Stimulated activated CD4-positive, alpha-beta T cell treated with anti-CD3 and anti-CD28 coated beads, Interleukin-15, amount 100 ng/mL, for 48 hours (primary cell): ENCODE data around the gene EPN2.
"Not testable (repeated sequence)": the region's sequence is repeated elsewhere in the genome, so short reads cannot be mapped to it uniquely, and the experiment has no call there.

ENCODE experiments used
- DNase-seq, 2 donors: peaks; one replicate each; pipeline ENCODE4 v3.0.0-alpha.2; 2020; ENCODE audit warnings: low read depth in 2 of 2

EPN2 gene

DNA sequence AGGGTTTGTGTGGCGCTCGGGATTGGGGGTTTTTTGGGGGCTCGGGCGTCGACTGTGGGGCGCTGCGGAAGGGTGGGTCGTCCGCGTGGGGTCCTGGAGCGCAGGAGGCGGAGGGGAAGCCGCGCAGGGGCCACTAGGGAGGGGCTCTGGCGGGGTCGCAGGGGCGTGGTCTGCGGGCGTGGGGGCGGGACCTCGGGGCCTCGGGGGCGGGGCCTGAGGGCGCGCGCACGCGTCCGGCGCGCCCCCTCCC is at the start of gene EPN2:
Gene EPN2 (plus strand): TSS at position 228 of the 250 bp plus-strand sequence. CDS start 45,754 bp downstream, outside the sequence.
- DNase-seq = peak; percentile 10 to 35

DNA sequence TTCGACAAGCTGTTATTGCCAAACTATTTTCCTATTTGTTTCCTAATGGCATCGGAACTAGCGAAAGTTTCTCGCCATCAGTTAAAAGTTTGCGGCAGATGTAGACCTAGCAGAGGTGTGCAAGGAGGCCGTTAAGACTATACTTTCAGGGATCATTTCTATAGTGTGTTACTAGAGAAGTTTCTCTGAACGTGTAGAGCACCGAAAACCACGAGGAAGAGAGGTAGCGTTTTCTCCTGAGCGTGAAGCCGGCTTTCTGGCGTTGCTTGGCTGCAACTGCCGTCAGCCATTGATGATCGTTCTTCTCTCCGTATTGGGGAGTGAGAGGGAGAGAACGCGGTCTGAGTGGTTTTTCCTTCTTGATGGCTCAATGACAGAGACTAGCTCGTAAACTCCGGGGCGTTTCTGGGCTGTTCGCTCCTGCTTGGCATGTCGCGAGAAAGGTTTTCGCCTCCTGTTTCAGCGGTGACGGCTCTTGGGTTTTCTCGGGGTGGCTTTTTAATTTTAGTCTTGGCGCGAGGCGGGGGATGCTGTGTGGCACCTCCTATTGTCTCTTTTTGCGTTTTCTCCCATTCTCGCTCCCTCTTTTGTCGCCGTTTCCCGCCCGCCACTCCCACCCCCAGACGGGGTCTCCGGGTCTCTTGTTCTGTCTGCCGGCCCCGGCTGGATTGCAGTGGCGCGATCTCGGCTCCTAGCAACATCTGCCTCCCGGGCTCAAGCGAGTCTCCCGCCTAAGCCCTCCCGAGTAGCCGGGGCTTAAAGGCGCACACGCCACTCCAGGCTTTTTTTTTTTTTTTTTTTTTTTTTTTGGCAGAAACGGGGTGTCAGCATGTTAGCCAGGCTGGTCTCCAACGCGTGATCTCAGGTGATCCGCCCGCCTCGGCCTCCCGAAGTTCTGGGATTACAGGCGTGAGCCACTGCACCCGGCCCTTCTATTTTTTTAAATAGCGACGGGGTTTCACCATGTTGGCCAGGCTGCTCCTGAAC is 49.0 kb upstream of the EPN2 start:
- DNase-seq = not testable (repeated sequence)

DNA sequence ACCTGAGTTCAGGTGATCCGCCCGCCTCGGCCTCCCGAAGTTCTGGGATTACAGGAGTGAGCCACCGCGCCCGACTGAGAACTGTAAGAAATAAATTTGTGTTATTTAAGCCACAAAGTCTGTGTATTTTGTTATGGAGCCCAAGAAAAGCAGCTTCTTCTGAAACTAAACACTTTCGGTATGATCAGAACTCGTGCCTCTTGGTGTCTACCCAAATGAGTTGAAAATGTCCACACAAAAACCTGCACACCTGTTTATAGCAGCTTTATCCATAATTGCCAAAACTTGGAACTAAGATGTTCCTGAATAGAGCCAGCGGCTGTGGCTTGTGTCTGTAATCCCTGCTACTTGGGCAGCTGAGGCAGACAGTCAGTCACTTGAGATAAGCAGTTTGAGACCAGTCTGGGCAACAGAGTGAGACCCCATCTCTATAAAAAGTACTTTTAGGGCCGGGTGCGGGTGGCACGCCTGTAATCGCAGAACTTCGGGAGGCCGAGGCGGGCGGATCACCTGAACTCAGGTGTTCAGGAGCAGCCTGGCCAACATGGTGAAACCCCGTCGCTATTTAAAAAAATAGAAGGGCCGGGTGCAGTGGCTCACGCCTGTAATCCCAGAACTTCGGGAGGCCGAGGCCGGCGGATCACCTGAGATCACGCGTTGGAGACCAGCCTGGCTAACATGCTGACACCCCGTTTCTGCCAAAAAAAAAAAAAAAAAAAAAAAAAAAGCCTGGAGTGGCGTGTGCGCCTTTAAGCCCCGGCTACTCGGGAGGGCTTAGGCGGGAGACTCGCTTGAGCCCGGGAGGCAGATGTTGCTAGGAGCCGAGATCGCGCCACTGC is 48.1 kb upstream of the EPN2 start:
- DNase-seq = not testable (repeated sequence)

DNA sequence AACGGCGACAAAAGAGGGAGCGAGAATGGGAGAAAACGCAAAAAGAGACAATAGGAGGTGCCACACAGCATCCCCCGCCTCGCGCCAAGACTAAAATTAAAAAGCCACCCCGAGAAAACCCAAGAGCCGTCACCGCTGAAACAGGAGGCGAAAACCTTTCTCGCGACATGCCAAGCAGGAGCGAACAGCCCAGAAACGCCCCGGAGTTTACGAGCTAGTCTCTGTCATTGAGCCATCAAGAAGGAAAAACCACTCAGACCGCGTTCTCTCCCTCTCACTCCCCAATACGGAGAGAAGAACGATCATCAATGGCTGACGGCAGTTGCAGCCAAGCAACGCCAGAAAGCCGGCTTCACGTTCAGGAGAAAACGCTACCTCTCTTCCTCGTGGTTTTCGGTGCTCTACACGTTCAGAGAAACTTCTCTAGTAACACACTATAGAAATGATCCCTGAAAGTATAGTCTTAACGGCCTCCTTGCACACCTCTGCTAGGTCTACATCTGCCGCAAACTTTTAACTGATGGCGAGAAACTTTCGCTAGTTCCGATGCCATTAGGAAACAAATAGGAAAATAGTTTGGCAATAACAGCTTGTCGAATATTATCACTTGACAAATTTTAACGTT is 47.3 kb upstream of the EPN2 start:
- not testable (repeated sequence) for DNase-seq

DNA sequence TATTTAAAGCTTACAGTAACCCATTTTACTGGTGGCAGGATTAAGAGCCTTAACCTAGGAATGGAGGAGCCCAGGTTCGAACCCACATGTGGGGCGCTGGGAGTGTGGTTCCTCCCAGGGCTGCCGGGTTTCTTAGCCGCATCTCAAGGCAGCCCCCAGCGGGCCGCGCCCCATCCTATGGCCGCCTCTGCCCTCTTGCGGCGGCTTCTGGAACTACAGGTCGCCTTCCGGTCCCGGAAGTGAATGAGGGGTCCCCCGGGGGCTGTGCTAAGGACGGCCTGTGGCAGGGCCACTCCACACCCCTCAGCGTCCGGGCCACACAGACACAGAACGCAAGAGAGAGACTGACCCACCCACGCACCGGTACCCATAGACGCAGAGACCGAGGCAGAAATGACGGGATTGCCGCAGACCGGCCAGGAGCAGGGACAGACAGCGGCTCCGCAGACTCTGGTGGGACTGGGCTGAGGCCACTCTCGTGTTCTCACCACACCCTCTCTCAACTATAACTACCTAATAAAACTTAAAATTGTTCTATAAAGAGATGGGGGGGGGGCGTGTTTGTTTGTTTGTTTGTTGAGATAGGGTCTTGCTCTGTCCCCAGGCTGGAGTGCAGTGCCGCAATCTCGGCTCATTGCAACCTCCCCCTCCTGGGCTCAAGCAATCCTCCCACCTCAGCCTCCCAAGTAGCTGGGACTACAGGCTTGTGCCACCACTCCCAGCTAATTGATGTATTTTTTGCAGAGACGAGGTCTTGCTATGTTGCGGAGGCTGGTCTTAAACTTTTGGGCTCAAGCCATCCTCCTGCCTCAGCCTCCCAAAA is 40.6 kb upstream of the EPN2 start:
- DNase-seq = not testable (repeated sequence)

DNA sequence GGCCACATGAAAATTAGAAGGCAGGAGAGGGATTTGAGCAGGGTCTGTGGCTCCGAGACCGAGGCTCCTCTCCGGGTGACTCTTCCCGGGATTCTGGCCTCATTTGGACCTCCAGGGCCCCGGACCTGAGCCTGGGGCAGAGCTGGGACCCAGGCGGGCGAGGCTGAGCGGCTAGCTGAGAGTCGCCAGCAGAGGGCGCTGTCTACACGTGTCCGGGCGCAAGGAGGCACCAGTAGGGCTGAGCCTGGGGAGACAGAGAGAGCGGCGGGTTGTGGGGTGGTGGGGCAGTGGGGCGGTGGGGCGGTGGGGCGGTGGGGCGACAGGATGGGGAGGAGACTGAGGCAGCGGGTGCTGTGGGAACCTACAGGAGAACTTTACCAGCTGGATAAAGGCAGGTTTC is 34.7 kb upstream of the EPN2 start:
- DNase-seq = not testable (repeated sequence)

DNA sequence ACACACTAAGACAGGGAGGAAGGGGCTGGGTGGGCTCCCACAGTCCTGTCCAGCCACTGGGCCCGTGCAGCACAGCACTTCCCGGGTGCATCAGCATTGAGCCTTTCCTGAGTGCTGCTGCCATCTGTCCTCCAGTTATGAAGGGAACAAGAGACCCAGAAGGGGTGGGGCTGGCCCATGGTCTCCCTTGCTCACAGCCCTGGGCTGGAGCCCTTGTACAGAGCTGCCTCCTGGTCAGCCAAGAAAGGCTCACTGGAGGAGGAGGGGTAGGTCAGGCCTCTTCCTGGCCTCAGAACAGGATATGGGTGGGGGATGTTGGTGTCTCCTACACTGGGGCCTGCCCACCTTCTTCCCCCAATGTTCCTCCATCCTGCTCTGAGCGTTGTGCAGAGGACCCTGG is 33.7 kb upstream of the EPN2 start:
- not testable (repeated sequence) for DNase-seq

DNA sequence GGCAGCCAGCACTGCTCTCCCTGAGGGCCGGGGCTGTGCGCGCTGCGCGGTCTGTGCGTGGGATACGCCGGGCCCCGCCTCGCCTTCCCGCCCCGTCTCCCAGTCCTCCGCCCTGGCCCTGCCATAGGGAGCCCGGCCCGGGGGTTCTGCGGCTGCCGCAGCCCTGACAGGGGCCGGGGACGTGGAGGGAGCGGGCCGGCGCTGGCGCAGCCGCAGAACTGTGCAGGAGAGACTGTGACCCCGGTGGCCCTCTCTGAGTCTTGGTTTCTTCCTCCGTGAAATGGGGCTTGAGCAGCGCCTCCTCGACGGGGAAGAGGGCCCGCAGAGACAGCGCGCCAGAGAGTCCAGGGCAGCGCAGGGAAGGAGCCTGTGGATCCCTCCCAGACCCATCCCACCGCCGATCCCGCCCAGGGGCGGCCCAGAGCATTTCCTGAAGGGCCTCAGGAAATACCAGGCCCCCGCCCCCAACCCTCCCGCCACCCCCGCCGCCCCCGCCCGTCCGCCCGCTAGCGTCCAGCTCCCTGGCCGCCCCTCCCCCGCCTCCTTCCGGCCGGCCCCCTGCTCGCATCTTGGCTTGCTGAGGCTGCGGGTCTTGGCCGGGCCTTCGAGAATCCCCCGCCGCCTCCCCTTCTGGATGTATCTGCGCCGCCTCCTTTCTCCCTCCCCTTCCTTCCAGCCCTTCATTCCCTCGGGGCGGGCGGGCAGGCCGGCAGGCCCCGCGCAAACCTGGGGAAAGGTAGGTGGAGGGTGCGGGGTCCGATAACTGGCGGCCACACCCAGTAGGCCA is 21.9 kb upstream of the EPN2 start:
- not testable (repeated sequence) for DNase-seq

DNA sequence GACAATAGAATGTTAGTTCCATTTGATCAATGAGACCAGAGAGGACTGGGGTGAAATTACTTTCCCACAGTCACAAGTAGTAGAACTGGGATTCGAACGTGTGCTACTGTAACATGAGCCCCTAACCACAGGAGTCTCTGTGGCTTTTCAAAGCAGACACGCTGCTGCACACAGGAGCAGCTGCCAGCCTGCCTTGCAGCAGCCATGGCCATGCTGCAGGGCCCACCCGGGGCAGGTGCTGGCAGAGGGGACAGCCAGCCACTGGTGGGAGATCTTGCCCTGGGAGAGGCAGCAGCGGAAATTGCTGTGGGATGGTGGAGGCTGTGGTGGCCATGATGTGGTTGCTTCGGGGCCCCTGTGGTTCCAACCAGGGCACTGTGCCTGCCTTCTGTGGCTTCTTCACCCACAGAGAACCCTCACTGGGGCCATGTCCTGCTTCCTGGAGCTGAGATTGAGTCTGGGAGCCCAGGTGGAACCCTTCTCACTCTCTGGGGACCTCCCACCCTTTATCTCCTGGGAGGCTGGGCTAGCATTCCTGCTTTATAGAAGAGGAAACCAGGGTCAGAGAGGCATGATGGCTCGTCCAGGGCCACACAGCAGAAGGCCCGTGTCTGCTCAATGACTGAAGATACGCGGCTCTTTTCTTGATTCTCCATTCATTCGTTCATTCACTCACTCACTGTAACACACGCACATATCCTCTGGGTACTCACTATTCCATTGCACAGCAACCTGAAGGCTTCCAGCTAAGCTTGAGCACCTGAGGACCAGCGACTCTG is 20.8 kb upstream of the EPN2 start:
- DNase-seq = not testable (repeated sequence)

DNA sequence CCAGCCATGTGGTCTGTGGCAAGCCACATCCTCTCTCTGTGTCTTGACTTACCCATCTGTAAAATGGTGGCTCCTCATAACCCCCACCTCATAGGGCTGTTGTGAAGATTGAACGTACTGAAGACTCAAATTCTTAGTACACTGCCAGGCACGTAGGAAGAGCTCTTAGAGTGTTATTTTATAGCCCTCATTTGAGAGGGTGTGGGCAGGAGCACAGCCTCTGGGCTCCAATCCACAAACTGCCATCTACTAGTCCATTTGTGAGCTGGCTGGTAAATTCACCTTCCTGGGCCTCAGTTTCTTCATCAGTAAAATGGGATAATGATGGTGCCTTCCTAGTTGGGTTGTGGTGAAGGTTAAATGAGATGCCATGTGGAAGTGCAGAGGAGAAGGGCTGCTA is 18.3 kb upstream of the EPN2 start:
- DNase-seq = not testable (repeated sequence)

DNA sequence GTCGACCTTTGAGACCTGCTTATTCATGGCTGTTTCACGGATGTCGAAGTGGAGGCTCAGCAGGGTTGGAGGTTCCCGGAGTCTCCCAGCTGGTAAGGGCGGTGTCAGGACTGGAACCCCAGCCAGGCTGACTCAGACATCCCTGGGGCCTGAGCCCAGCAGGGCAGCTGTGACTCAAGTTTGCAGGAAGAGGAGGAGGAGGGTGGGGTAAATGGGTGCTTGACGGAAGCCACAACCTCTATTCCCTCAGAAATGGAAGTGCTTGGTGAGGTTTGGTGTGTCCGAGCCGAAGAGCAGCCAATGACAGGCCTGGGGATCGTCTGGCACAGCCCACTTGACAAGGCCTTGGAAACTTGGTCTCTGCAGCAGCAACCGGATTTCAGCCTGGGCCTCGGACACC is 17.8 kb upstream of the EPN2 start:
- not testable (repeated sequence) for DNase-seq

DNA sequence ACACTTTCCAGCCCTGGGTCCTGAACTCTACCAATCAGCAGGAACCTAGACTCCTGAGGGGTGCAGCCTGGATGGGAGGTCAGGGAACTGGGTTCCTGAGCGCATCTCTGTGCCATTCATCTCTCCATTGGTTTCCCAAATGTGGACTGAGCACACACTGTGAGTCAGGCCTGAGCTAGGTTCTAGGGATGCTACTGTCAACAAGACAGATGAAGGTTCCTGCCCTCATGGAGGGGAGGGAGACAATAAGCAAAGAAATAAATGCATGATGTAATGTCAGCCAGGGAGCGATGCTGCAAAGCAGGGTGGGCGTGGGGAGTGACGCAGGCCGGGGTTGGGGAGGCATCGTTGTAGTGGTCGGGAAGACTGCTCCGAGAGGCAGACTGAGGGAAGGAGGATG is 17.0 kb upstream of the EPN2 start:
- not testable (repeated sequence) for DNase-seq

DNA sequence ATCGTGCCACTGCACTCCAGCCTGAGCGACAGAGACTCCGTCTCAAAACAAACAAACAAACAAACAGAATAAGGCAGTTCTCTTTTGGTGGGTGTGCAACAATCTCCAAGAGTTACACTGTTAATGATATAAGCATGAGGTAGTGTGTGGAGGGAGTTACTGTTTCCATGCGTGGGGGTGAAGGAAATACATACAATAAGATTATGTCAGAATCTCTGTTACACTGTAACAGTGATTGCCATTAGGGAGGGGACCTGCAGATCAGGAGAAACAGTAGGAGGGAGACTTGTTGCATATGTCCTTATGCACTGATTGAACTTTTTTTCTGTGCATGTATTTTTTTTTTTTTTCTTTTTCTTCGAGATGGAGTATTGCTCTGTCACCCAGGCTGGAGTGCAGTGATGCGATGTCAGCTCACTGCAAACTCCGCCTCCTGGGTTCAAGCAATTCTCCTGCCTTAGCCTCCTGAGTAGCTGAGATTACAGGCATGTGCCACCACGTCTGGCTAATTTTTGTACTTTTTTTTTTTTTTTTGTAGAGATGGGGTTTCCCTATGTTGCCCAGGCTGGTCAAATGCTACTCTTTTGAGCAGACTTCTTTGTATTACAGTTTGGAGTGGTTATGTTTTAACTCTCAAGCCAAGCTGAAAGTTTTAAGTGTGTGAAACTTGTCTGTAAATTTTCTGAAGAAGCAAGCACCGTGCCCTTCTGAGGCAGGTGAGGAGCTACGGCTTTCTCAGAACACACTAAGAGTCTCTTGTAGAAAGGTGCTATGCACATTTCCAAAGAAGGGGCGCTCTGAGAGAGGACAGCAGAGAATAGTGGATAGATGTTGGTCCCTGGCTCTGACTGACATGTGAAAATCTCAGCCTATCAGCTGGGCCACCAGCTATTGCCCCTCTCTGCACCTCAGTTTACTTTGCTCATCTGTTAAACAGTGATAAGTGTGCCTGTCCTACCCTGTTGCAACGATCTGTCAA is 10.3 kb upstream of the EPN2 start:
- not testable (repeated sequence) for DNase-seq

DNA sequence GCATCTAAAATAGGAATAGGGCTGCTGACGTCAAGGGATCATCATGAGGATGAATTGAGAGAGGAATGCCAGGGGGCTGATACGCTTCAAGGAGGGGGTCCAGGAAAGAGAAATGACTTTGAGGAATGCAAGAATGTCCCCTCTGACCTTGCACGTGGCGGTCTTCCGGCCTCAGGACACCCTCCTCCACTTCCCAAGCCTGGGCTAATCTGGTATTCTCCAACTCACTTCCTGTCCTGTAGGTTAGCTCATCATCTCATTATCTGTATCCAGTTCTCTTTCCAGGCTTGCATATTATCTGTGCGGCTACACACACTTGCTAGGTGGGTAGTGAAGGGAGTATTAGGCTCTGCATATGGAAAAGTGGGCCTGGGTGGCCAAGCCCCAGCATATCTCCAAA is 2.5 kb upstream of the EPN2 start:
- not testable (repeated sequence) for DNase-seq

DNA sequence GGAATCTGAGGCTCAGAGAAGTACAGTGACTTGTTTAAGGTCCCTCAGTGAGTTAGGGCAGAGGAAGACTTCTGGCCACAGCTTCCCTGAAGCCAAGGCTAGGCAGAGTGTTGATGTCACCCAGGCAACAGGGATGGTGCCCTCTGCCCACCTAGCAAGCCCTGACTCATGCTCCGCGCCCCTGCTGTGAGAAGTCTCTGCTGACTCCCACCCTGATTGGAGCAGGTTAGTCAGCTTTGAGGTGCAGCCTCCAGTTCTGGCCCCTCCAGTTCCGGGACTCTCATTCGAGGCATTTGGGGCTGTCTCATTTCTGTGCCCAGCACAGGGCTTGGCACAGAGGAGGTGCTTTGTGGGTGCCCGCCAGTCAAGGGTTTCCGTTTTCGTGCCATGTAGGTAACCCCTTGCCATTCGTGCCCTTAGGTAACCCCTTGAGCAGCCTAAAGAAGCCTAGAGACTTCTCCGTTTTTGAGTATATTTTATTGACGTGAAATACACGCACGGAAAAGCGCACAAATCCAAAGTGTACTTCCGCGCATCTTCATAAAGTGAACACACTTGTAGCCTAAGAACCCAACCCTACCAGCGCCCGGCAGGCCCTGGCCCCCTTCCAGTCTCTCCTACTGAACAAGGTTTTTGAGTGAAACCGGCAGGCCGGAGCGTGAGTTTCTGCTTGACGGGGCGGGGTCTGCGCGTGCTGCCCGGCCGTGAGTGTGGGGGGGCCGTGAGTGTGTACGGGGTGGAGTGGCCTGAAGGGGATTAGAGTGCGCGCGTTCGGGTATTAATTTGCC is 621 bp upstream of the EPN2 start:
- DNase-seq = not testable (repeated sequence)

DNA sequence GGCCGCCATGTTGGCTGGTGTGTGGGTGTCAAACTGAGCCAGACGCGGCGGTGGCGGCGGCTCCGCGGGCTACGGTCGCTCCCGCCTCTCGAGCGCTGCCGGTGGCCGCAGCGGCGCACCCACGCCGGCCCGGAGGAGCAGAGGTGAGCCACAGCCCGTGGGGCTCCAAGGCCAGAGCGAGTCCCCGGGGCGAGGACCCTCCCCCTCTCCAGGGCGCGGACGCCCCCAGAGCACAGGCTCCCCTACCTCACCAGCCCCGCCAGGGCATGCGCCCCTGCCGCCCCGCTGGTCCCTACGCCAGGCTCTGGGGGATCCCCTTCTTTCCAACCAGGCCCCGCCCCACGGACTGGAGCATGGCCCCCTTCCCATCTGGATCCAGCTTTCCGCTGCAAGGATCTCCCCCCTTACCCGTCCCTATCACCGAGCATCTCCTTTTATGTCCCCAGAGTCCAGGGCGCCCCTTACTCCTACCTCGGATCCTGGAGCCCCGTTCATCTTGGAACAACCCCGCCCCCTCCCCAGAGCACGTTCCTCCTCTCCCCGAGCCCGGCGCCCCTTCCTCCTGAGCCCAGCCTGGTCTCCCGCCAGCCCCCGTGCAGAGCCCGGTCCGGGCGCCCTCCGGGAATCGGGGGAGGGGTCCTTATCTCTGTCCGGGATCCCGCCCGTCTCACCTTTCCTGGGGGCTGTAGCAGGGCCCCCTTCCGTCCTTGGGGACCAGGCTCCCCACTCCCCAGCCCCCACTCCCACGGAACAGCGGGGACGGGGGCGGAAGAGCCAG is 412 bp downstream of the EPN2 start:
- peak in 1 of 2 donors; percentile 8 for DNase-seq

DNA sequence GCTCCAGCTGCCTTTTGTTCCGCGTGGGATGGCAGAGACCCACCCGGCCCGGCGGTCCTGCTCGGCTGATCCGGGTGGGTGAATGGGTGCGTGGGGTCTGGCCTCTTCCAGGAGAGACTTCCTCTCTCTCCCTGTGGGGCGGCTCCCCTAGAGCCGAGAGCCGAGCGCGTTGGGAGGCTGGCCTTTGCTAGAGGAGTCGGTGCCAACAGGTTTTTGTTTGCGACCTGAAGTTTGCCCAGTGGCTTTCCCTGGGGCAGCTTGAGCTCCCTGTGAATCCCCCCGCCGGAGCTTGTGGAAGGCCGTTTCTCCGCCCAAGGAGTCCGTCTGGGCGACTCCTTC is 970 bp downstream of the EPN2 start:
- no peak for DNase-seq
